GM21360 (cell line): ENCODE results near the gene SFT2D2.
A peak's percentile ranks its signal among the peaks of the same experiment; 100 is the strongest.

Experiments used
- ATAC-seq: cut with Tn5 transposase; IDR thresholded peaks from one replicate; pipeline ENCODE4 v1.9.1; 2021; ENCODE audit warnings: mild to moderate bottlenecking, moderate library complexity; ENCODE audit not compliant: unreplicated experiment

The SFT2D2 gene

GRCh38 chr1:168221275-168221674, 4.5 kb upstream of the SFT2D2 start:
- no peak for ATAC-seq

DNA sequence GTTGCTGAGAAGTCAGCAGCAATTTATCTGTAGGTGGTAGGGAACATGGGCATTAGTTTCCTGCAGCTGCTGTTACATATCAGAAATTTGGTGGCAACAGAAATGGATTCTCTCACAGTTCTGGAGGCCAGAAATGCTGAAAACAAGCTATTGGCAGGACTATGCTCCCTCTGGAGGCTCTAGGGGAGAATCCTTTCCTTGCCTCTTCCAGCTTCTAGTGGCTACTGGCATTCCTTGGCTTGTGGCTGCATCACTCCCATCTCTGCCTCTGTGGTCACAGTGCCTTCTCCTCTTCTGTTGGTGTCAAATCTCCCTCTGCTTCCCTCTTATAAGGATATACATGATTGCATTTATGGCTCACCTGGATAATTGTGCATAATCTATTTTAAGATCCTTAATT, 2.5 kb upstream of the SFT2D2 start:
- no peak for ATAC-seq

DNA sequence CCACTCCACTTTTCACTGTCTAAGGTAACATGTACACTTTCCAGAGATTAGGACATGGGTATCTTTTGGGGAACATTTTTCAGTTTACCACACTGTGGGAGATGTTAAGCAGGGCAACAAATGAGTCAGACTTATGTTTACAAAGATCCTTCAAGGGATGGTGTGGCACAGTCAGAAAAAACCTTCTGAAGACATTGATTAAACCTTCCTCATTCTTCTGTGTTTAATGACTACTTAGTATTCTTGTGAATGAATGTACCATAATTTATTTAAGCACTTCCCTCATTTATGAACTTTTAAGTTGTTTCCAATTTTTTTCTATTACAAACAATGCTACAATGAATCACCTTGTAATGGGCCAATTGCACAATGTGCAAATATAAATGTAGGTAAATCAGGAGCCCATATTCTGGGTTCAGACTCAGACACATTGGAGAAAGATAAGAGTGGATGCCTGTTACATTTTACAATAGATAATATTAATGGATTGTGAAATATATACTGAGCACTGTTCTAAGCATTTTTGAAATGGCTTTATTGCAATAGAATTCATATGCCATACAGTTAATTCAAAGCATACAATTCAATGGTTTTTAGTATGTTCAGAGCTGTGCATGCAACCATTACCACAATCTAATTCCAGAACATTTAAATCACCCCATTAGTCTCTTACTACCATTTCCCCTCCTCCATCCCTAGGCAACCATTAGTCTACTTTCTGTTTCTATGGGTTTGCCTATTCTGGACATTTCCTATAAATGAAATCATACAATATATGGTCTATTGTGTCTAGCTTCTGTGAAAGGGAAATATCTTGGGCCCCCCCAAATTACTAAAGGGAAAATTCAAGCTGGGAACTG, 1.9 kb upstream of the SFT2D2 start:
- no peak for ATAC-seq

- ATAC-seq = no peak
Observed at GRCh38 chr1:168224991-168225390, 813 bp upstream of the SFT2D2 start.

GRCh38 chr1:168227620-168228019, 1.8 kb downstream of the SFT2D2 start:
- peak; percentile 15 for ATAC-seq

GRCh38 chr1:168229893-168230292, 4.1 kb downstream of the SFT2D2 start:
- no peak for ATAC-seq

DNA sequence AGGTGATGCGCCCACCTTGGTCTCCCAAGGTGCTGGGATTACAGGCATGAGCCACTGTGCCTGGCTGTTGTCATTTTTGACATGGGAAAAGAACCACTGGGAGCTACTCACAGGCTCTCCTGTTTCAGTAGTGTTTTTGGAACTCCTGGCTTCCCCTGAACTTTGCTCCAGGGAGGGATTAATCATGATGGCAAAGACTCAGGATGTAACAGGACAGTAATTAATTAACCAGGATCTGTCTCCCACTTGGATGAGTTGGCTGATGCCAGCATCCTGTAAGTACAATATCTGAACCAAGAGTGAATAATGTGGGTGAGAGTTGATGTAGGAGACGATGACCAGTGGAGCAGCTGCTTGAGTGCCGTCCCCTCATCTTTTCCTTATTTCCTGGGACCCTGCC, 4.9 kb downstream of the SFT2D2 start:
- ATAC-seq = no peak

GRCh38 chr1:168234846-168235547, 9.2 kb downstream of the SFT2D2 start:
- ATAC-seq = peak; percentile 80

DNA sequence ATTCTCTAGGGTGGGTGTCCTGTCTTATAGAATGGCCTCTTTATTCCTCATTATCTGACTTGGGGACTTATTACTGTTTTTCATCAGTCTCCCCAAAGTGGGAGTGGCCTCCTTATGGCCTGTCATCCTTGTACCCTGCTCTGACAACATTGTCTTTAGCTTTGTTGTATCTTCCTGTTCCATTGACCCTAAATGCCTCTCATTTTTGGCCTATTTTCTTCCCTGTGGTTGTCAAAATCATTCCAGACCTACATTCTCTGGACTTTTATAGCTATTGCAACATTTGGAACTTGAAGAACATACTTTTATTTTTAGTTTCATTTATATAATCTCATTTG, 9.7 kb downstream of the SFT2D2 start:
- no peak for ATAC-seq

- ATAC-seq = no peak
Observed at GRCh38 chr1:168235937-168236336, 10.1 kb downstream of the SFT2D2 start.

DNA sequence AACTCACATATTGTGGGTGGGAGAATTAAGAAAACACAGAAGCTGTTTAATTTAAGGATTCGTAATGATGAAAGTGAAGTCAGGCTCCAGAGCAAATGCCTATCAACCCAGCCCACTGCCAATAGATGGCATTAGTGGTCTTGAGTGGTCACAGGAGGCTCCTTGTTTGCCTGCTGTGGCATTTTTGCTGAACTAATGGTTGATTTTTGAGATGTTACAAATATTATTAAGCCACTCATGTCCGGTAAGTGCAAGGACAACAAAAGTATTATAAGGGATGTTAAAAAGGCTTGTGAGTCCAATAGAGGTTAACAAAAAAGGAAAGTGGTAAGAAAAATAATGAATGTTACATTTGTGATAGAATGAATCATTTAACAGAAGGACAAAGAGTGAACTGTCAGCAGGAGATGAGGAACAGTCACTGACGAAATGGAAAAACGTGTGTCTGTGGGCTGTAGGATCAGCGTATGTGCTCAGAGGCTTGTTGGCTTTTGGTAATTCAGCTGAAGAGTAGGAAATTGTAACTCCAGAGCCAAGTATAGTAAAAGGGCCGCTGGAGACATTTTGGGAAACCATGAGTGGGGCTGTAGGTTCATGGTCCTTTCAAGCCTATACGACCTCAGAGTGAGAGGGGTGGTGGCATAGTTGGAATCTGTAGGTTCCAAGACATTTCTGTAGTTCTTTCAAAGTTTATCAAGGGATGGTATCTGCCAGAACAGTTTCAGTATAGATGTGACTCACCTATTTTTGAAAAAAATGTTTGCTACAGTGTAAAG, 11.2 kb downstream of the SFT2D2 start:
- no peak for ATAC-seq

DNA sequence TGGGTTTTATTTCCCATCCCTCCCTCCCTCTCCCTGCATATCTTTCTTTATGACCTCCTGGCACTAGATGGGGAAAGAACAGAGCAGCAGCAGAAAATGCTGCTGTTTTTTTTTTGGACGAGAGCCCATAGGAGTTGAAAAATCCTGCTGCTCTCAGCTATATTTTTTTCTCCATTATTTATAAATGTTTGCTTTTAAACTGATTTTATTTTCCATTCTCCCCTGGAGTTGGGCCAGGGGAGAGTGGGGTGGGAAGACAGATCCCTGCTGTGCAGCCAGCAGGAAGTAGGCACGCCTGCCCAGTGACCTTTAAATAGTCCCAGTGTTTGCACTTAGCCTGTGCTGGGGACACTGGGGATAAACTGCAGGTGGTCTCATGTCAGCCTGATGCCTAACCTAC, 17.4 kb downstream of the SFT2D2 start:
- ATAC-seq = no peak

DNA sequence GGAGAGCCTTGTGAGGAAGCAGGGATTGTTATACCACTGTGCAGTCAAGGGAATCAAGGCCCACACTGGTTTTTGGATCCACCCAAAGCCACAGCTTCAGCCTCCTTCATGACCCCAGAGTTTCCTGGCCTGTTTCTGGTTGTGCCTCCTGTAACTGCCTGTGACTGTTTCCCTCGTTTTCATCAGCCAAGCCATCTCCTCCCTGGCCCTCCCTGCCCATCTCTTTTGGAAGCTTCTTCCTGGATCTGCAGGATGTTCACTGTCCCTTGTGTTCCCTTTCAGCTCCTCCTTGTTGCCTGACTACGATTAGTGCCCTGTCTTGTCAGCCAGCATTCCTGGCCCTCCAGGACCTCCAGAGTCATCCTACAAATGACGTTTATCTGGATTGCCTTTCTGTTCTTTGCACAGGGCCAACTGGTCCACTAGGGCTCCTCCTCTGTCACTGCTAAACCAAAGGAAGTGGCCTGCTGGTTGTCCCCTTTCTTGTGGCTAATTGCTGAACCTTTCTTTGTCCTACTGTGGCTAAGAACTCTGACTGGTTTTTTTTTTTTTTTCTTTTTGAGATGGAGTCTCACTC, 17.9 kb downstream of the SFT2D2 start:
- ATAC-seq = no peak

GRCh38 chr1:168245042-168245441, 19.2 kb downstream of the SFT2D2 start:
- ATAC-seq = no peak

DNA sequence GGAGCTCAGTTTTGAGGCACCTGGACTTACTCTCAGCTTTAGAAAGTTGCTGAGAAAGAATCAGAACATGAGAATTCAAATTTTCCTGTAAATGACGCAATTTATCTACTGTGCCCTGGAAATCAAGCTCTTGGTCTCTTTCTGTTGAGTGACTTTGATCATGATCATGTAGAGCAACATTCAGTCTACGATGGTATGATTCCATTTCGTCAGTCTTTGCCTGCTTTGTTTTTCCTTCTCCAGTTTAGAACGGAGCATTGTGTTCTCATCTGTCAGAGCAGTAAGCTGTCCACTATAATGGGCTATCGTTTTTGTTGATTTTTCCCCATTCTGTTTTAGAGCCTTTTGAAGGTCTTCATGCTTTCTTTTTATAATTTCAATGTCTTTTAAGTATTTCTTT, 20.7 kb downstream of the SFT2D2 start:
- ATAC-seq = no peak

DNA sequence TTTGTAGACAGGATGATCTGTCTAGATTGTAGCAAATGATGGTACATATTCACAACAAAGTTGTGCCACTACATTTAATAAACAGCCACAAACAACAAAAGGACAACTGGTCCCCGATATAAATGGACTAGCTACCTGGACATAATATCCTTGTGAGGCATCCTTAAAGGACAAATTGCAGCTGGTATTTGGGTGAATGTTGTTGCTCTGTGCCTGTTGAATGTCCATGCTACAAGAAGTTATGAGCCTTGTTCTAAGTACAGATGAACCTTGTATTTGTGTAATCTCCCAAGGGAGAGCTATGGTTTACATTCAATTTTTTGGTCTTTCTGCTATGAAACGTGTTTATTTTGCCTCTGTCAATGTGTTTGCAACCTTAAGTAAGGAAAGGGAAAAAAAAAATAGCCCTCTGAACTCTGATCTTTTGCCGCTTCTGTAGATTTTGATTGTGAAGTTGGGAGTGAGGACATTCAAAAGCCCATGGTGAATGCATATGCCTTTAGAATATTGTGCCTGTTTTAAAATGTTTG, 26.5 kb downstream of the SFT2D2 start:
- ATAC-seq = no peak

DNA sequence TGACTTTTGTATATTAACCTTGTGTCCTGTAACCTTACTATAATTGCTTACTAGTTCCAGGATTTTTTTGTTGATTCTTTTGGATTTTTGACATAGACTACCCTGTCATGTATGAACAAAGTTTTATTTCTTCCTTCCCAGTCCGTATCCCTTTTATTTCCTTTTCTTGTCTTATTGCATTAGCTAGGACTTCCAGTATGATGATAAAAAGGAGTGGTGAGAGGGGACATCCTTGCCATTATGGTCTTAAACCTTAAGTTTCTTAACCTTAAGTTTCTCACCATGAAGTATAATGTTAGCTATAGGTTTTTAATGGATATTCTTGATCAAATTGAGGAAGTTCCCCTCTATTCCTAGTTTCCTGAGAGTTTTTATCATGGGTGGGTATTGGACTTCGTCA, 30.4 kb downstream of the SFT2D2 start:
- no peak for ATAC-seq

DNA sequence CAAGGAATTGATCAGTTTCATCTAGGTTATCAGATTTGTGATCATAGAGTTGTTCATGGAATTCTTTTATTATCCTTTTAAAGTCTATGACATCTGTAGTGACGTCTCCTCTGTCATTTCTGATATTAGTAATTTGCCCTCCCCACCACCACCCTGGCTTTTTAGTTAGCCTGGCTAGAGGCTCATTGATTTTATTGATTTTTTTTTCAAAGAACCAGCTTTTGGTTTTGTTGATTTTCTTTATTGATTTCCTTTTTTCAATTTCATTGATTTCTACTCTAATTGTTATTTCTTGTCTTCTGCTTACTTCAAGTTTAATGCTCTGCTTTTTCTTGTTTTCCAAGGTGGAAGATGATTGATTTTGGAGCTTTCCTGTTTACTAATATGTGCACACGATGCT, 31.6 kb downstream of the SFT2D2 start:
- no peak for ATAC-seq

GRCh38 chr1:168259567-168259966, 33.8 kb downstream of the SFT2D2 start:
- ATAC-seq = no peak

DNA sequence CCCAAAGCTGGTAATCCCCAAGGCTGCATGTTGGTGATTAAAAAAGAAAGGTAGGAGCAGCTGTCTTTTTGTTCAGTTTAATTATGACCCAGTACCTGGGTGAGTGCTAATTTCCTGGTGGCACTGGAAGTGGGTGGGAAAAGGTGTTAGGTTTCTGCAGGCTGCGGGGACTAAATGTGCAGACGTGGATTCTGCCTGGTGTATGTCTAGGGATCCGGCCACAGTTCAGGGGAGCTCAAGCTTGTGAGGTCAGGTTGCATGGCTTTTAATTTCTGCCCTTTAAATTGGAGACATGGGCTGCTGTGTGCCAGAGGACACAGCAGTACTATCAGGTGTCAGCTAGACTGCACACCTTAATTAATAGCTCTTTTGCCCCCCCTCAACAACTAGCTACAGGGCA, 34.6 kb downstream of the SFT2D2 start:
- ATAC-seq = no peak

DNA sequence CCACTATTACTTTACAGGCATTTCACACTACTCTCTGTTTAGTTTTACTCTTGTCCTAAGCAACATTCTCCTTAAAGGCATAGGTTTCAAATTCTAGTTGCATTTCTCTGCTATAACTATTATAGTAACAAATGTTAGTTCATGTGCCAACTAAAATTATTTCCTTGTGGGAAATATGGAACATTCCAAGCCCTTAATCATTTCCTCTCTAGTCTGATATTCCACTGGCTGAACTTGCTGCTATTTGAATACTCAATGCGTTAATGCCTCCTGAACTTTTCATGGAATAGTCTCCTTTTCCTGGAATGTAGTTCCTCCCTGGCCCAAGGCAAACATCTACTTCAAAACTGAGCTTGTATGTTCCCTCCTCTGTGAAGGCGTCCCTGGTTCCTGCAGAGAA, 35.6 kb downstream of the SFT2D2 start:
- ATAC-seq = no peak
